Ascending aorta (tissue), 2 donors: Measurements from ENCODE around the gene CARD11. TPM values are rescaled to one million over a fixed set of nuclear protein-coding genes. Genes with fewer than 3 reads are reported as not detected.

Experiments
- DNase-seq, 2 donors: peaks; one replicate each; pipeline ENCODE4 v3.0.0-alpha.2; 2019; ENCODE audit warnings: low spot score in 2 of 2
- H3K27ac ChIP-seq, 2 donors: fragments of 200-600 bp; sonication (generic); one replicate each; pipeline ENCODE4 v1.5.1; 2016 to 2017; ENCODE audit warnings: mild to moderate bottlenecking in 1 of 2
- H3K27me3 ChIP-seq: fragments of 200-600 bp; sonication (generic); one replicate; pipeline ENCODE4 v1.5.1; 2017
- H3K36me3 ChIP-seq, 2 donors: fragments of 200-600 bp; sonication (generic); one replicate each; pipeline ENCODE4 v1.5.1; 2016
- H3K4me1 ChIP-seq, 2 donors: fragments of 200-600 bp; sonication (generic); one replicate each; pipeline ENCODE4 v1.5.1; 2016 to 2017; ENCODE audit warnings: mild to moderate bottlenecking in 1 of 2
- H3K4me3 ChIP-seq, 2 donors: fragments of 200-600 bp; sonication (generic); one replicate each; pipeline ENCODE4 v1.5.1; 2016 to 2017; ENCODE audit warnings: mild to moderate bottlenecking in 1 of 2
- H3K9me3 ChIP-seq, 2 donors: fragments of 200-600 bp; sonication (generic); one replicate each; pipeline ENCODE4 v1.5.1; 2016
- CTCF ChIP-seq, 3 experiments: fragments of 200-600 bp in 2 of 3; fragments of 450-650 bp in 1 of 3; sonication (generic) in 2 of 3; IDR thresholded peaks; one replicate each; pipeline ENCODE4 v1.5.1; 2016 to 2019; ENCODE audit warnings: antibody characterized with exemption in 3 of 3, mild to moderate bottlenecking in 1 of 3, moderate library complexity in 1 of 3
- intact Hi-C: fragments of 100-400 bp; cut with DNase I; formaldehyde crosslinking; loops from one replicate; pipeline ENCODE4 v1.15.1; 2023
- total RNA-seq: library from RNA; depleted of rRNA; stranded (reverse); fragments of >200 nt; gene quantifications from one replicate; pipeline ENCODE4 v1.1.0, GENCODE V29; 2016

Gene CARD11
- total RNA-seq, 1 donor from 2014 or later = 0.64 TPM

- Histone ChIP-seq H3K27me3 (no peaks in the 10 kb centered on the region), H3K9me3 (no peaks in the 10 kb centered on the region), H3K27ac (no peak overlapping the region), H3K4me1 (no peaks in the 10 kb centered on the region), H3K36me3 (no peaks in the 10 kb centered on the region), H3K4me3 (no peak overlapping the region)
- TF ChIP-seq CTCF (IDR thresholded peaks at IDR 0.05) = no peak
- peak in 1 of 2 donors; percentile 56 for DNase-seq
- intact Hi-C loops = no loop called here
Measured at GRCh38 chr7:2939193-2939885, 104.3 kb downstream of the CARD11 start.

GRCh38 chr7:2938514-2939192, 105.0 kb downstream of the CARD11 start:
- TF ChIP-seq CTCF (IDR thresholded peaks at IDR 0.05) = no peak
- Histone ChIP-seq H3K4me3 (no peak overlapping the region), H3K27ac (no peak overlapping the region), H3K27me3 (no peaks in the 10 kb centered on the region), H3K36me3 (no peaks in the 10 kb centered on the region), H3K9me3 (no peaks in the 10 kb centered on the region), H3K4me1 (no peaks in the 10 kb centered on the region)
- peak in 1 of 2 donors; percentile 52 for DNase-seq
- intact Hi-C loops = no loop called here

- no peak overlapping the region for H3K27ac ChIP-seq
- DNase-seq = no peak
- H3K36me3 ChIP-seq = no peaks in the 10 kb centered on the region
- no peak for TF ChIP-seq CTCF (IDR thresholded peaks at IDR 0.05)
- H3K9me3 ChIP-seq = no peaks in the 10 kb centered on the region
- H3K4me3 ChIP-seq = no peak overlapping the region
- H3K4me1 ChIP-seq = no peaks in the 10 kb centered on the region
- intact Hi-C loops = no loop called here
- H3K27me3 ChIP-seq = no peaks in the 10 kb centered on the region
Measured at GRCh38 chr7:2937701-2938513, 105.8 kb downstream of the CARD11 start.

- DNase-seq = no peak
Measured at GRCh38 chr7:2936891-2937580, 106.6 kb downstream of the CARD11 start.

More at GRCh38 chr7:2936891-2937580, 106.6 kb downstream of the CARD11 start:
- intact Hi-C loops = no loop called here
- no peak overlapping the region for H3K4me3 ChIP-seq
- TF ChIP-seq CTCF (IDR thresholded peaks at IDR 0.05) = no peak
- H3K27me3 ChIP-seq = no peaks in the 10 kb centered on the region
- H3K36me3 ChIP-seq = no peaks in the 10 kb centered on the region
- no peak overlapping the region for H3K27ac ChIP-seq
- no peaks in the 10 kb centered on the region for H3K4me1 ChIP-seq
- H3K9me3 ChIP-seq = no peaks in the 10 kb centered on the region
